Raji (cell line): Measurements from ENCODE around the gene PSME1.

Experiments used
- POLR2A ChIP-seq: IDR thresholded peaks from 2 replicates; pipeline ENCODE4 v1.6.1; 2011; ENCODE audit warnings: low read depth, low read length, control low read depth; ENCODE audit not compliant: insufficient read depth

PSME1 gene

GRCh38 chr14:24165785-24166184, 29.8 kb downstream of the PSME1 start:
- TF ChIP-seq POLR2A = no peak

- TF ChIP-seq POLR2A = no peak
These were observed 31.6 kb downstream of the PSME1 start for GRCh38 chr14:24167469-24168114.

GRCh38 chr14:24171422-24172260, 35.6 kb downstream of the PSME1 start, which contains the start of gene REC8:
Gene REC8 (plus strand): TSS chr14:24172080. CDS start chr14:24172553, 473 bp downstream.
- peak; percentile 55; the same call in 1 of the 2 replicates for TF ChIP-seq POLR2A

- TF ChIP-seq POLR2A = no peak
These were observed 36.4 kb downstream of the PSME1 start for GRCh38 chr14:24172261-24172860.

- TF ChIP-seq POLR2A = no peak
These were observed 36.9 kb downstream of the PSME1 start for GRCh38 chr14:24172871-24173281.

- no peak for TF ChIP-seq POLR2A
These were observed 40.6 kb downstream of the PSME1 start for GRCh38 chr14:24176599-24176998.

GRCh38 chr14:24177041-24177825, 41.2 kb downstream of the PSME1 start:
- no peak for TF ChIP-seq POLR2A

- no peak for TF ChIP-seq POLR2A
These were observed 41.9 kb downstream of the PSME1 start for GRCh38 chr14:24177891-24178290.

GRCh38 chr14:24178399-24179178, 42.6 kb downstream of the PSME1 start:
- TF ChIP-seq POLR2A = no peak

GRCh38 chr14:24179294-24179960, 43.4 kb downstream of the PSME1 start:
- TF ChIP-seq POLR2A = no peak

GRCh38 chr14:24179961-24180796, 44.2 kb downstream of the PSME1 start:
- no peak for TF ChIP-seq POLR2A

GRCh38 chr14:24181371-24182077, 45.5 kb downstream of the PSME1 start:
- no peak for TF ChIP-seq POLR2A
